ENCODE results near the gene IL10.

IL10 gene

GRCh38 chr1:206772243-206772937 lies at the start of gene IL10:
Gene IL10 (minus strand): TSS chr1:206772494. CDS start chr1:206772435, 59 bp downstream.
- no peak for DNase-seq

- DNase-seq: no peak
Measured at GRCh38 chr1:206821493-206821892, 49.2 kb upstream of the IL10 start.

DNA sequence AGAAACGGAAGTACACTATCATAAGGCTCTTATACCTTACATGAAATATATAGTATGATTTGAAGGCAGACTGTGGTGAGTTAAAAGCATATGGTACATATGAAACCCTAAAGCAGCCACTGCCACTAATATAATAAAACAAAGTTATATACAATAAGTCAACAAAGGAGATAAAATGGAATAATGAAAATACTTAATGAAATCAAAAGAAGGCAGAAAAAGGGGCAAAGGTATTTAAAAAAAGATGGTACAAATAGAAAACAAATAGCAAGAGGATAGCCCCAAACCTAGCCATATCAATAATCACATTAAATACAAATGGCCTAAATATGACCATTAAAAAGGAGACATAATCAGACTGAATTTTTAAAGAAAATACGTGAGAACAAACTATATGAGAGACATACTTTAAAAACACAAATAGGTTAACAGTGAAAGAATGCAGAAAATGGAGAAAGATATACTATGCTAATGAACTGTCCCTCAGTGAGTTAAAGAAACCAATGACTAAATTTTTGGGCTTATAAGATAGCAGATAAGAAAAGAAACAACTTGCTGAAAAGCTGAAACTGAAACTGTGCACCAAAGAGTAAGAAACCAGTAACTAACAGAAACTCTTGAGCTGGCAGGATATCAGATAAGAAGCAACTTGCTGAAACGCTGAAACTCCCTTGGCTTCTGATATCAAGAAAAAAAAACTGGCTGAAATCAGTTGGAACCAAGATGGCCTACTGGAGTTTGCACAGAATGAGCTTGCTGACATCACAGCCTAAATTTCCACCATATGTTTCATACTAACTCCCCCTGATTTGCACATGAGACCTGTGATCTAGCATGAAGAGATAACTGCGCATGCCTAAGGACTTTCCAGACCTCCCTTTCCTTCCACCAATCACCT lies 44.3 kb upstream of the IL10 start:
- DNase-seq: no peak

DNA sequence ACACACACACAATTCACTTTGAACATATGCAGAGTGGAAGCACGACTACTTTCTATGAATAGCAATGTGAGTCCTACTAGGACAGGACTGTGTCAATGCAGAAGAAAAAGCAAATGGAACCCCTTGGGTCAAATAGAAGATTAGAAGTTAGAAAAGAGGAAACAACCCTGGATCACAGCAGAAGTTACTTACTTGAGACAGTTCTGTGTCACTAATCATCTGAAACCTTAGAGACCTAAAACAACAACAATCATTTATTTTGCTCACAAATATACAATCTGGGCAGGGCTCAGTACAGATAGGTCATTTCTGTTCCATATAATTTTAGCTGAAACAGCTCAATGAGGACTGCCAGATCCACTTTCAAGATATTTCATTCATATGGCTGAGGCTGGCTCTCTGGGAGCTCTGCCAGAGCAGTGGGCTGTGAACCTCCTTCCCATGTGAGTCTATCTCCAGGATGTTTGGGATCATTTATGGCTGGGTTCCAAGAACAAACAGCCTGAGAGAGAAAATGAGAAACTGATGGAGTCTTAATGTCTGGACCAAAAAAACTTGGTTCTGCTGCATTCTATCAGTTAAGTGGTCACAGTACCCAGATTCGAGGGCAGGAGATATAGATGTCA lies 42.5 kb upstream of the IL10 start:
- DNase-seq: no peak

DNA sequence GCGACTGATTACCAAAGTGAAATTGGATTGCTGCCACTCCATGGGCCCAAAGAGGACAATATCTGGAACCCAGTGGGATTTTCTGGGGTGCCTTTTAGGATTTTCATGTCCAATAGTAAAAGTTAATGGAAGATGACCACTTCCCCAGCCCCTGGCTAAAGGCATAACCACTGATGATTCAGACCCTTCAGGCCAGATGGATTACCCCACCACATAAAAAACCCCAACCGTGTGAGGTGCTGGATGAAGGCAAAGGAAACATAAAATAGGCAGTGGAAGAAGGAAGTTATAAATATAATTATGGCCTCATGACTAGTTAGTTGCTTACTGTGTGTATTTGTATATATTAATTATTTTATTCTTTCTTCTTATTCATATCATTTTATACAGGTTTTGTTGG lies 40.2 kb upstream of the IL10 start:
- no peak for DNase-seq

DNA sequence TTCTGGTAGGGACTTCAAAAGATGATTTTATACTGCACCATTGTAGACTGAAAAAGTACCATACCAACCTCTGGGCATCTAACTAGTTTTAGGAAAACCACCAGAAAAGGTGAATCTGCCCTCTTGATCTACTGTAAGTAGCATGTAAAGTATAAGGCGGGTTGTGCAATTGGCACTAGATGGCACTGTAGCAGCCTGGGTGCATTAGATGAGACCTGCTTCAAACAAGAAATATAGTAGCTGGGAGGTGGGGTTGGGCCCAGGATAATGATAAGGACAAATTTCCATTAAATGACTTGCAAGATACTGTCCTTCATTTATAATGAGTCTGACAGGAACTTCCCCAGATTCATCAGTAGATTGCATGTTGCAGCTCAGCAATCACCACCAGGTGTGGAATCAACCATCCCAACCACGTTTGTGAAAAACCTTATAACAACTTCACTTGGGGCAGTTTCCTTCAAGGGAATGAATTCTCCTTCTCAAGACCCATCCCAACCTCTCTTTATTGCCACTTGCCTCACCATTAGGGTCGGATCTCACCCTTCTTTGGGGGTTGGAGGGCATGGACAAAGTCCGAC lies 37.3 kb upstream of the IL10 start:
- no peak for DNase-seq

DNA sequence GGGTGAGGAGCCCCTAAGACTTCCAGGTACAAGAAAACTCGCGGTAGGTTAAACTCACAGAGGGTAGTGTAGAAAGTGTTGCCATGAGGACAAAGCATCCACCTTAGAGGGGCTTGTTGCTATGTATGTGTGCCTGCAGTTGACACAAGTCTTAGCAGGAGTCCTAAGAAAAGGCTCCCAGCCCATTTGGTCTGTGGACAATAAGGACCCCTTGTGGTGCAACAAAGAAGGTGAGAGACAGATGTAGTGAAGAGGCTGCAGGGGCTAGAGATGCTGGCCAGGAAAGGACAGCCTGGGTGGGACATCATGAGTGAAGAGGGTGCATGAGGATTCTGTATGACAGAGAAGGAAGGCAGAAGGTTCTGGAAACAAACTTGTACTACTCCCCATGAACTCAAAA lies 36.3 kb upstream of the IL10 start:
- no peak for DNase-seq

- no peak for DNase-seq
Measured at GRCh38 chr1:206805357-206805756, 33.1 kb upstream of the IL10 start.

- no peak for DNase-seq
Measured at GRCh38 chr1:206804156-206804737, 32.0 kb upstream of the IL10 start.

GRCh38 chr1:206803221-206803730 lies 31.0 kb upstream of the IL10 start:
- no peak for DNase-seq

- no peak for DNase-seq
Measured at GRCh38 chr1:206802401-206802800, 30.1 kb upstream of the IL10 start.

DNA sequence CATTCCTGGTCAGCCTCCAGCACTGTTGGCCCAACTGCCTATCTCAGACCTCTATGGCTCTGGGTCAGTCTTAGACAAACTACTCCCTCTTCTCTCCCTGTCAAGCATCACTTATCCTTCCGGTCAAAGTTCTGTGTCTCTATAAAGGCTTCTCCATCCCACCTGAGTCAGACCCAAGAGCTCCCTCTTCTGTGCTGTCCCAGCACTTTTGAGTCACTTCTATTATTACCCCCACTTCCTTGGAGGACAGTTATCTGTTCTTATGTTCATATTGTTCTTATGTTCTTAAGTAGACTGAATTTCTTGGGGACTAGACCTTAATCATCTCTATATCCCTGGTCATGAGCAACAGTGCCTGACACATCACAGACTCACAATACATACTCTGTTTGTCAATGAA lies 29.2 kb upstream of the IL10 start:
- no peak for DNase-seq

- DNase-seq: no peak
Measured at GRCh38 chr1:206800891-206801290, 28.6 kb upstream of the IL10 start.

DNA sequence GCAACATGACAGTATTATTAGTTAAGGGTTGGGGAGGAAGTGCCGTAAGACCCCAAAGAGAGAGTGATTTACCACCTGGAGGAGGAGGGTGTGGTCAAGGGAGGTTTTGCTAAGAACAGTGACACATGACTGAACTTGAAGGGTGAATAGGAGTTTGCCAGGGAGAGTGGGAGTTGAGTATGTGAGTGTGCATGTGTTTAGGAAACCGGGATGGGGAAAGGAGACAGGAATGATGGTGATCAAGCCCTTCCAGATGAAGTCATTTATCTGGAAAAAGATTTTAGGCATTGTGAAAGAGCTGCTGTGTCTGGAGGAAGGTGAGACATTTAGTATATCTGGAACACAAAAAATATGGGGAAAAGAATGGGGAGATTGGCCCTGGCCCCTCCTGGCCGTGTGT lies 28.1 kb upstream of the IL10 start:
- no peak for DNase-seq

DNA sequence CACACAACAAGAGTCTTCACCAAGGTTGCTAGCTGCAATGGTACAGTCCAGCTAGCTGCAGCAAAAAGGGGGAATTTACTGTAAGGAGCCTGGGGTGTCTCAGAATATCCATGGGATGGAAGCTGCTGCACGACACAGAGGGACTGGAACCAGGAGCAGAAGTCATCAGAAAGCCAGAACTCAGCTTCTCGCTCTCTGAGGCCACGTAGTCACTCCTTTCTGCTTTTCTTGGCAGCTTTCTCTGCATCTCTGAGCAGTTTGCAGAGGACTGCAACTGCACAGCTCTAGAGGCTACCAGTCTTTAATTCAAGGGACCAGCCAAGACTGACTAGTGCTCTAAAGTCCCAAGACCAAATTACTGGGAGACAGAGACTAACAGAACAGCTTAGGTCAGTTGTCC lies 27.0 kb upstream of the IL10 start:
- no peak for DNase-seq

- DNase-seq: no peak
Measured at GRCh38 chr1:206798384-206798996, 26.2 kb upstream of the IL10 start.

DNA sequence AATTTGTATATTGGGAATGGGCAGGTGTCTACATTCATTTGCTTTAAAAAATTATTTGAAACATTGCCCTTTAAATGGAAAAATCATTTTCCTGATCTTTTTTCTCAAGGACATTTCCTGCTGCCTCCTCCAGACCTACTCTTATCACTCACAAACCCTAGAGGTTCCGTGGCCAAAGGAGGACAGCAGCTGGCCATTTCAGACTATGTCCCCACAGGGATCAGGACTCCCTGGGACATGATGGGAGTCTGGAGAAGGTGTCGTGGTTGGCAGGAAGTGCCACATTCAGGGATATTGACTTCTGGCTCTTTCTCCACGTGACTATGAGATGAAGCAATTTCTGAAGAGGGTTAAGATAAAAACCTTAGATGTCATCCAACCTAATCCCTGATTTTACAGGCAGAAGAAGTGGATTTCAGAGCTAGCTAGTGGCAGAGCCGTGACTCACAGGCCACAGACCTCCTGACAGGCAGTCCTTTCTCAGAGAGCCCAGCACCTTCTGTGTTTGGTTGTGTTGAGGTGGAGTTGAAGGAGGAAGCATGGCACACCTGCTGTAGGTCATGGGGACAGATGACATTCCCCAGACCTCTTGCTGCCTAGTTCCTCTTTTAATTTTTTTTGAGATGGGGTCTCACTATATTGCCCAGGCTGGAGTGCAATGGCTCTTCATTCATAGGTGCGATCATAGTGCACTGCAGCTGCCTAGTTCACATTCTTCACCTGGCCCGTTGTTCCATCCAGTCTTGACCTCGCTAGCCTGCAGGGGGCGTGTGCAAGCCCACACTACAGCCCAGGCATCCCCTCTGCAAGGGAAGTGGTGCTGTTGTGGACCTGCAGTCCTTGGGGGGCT lies 25.5 kb upstream of the IL10 start:
- DNase-seq: no peak

DNA sequence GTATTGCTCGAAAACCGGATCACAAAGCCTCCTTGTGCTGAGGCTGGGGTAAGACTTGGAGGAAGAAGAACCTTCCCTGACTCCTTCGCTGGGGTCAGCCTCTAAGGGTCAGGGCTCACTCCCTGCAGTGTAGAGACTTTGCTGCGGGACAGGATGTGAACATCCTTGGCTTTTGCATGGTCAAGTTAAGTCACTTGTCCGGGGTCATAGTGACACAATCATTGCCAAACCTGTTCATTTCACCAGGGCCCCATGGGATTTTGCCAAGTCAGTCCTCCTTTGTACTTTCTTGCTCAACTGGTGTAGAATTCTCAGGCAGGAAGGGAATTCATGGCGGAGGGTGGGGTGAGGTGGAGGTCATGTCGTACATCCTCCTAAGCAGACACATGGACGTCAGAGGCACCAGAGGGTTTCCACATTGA lies 24.7 kb upstream of the IL10 start:
- no peak for DNase-seq

- no peak for DNase-seq
Measured at GRCh38 chr1:206796116-206796515, 23.8 kb upstream of the IL10 start.

- no peak for DNase-seq
Measured at GRCh38 chr1:206794294-206794908, 22.1 kb upstream of the IL10 start.

DNA sequence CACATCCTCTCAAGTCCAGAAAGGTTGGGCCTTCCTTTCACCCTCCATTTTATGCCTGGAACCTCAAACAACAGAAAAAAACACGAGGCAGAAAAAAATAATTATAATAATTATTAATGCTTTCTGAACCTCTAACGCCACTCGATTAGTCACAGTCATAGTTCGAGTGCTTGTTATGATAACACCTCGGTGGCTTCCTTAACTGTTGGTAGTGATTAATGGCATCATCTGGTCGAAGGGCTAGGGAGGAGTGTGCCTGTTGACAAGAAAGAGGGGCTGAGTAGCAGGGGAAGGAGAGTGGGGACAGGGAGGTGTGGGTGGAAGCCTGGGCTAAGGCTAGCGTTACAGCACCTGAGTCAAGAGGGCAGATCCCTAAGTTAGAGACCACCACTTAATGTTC lies 21.3 kb upstream of the IL10 start:
- DNase-seq: no peak
